Activated CD8-positive, alpha-beta memory T cell treated with anti-CD3 and anti-CD28 coated beads for 24 hours (primary cell): Measurements from ENCODE around the gene SLX9.

Source experiments
- DNase-seq: peaks from one replicate; pipeline ENCODE4 v3.0.0-alpha.2; 2020

SLX9 gene

DNA sequence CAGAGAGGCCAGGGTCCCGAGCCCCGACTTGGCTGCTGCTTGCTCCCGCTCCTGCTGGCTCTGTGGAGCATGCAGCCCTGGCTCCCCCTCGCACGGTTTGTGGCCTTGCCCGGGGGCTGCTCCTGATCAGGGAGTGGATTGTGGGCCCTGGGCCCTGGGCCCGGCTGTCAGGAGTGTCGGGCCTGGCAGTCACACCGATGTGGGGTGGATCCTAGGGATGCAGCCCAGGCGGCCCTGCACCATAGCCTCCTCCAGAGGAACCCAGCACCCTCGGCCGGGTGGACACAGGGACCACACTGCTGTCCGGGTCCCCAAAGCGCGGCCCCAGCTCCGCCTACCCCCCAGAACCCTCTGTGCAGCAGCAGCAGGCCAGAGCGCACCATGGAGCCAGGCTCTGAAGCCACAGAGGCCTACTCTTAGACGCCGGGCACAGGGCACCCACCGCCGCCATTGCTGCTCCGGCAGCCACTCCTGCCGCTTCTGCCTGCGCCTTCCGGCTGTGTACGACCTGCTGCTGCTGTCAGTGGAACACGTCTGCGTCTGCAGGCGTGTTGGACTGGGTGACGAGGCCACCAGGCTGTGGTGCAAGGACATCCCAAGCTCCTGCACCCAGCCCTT, 9.4 kb downstream of the SLX9 start:
- no peak for DNase-seq

DNA sequence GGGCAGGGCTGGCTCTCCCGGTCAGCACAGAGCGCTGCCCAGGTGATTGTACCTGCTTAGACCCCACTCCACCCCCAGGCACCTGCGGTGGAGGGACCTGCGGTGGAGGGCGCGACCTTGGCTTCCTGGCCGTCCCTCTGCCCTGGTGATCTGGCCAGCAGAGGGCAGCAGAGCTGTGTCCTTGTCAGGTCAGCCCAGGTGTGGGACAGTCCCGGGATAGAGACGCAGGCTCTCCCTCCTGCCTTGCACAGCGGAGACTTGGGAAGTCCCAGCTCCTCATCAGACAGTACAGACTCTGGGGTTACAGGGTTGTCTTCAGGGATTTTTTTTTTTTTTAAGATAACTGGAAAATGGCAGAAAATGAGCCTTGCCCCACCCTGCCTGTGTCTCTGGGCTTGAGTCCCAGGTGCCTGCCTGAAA, 10.0 kb downstream of the SLX9 start:
- peak; percentile 93 for DNase-seq

DNA sequence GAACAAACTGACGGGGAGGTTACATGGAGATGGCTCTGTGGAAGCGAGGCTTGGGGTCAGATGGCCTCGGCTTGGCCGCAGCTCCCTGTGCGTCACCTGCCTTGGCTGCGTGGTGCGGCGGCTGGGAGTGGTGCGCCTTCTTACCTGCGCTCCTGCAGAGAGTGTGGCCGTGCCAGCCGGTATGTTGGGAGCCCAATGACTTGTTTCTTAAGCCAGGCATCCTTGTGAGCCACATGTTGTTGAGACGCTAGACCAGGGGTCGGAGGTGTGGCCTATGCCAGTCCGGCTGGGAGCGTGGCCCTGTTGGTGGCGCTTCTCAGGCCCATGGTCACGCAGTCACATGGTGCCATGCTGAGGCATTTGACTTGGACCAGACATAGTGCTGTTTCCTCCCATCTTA, 10.5 kb downstream of the SLX9 start:
- no peak for DNase-seq

DNA sequence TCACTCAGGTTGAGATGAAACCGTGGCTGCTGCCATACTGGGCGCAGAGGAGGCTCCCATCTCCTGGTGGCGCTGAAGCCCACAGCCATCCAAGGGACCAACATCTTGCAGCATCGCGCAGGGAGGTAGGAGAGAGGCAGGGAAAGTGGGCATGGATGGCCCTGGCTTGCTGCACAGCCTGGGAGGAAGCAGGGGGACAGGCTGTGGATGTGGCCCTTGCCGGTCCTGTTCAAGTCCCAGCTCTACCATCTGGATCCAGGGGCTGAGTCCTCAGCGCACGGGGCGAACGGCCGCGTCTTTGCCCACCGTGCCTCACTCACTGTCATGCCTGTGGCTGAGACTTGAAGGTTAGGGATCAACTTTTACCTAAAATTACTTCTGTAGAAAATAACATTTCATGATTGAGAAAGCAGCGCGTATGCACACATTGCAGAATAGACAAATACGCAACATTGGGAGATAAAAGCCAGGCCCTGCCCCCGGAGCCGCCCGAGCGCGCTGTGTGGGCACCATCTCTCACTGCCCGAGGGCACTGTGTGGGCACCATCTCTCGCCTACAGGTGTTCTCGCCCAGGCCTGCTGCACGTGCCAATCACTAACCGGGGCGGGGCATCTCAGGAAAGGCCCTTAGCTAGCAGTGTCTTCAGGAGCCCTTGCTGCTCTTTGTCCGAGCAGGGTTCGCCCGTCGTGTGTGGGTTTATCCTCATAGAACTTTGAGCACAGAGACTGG, 11.5 kb downstream of the SLX9 start:
- no peak for DNase-seq

DNA sequence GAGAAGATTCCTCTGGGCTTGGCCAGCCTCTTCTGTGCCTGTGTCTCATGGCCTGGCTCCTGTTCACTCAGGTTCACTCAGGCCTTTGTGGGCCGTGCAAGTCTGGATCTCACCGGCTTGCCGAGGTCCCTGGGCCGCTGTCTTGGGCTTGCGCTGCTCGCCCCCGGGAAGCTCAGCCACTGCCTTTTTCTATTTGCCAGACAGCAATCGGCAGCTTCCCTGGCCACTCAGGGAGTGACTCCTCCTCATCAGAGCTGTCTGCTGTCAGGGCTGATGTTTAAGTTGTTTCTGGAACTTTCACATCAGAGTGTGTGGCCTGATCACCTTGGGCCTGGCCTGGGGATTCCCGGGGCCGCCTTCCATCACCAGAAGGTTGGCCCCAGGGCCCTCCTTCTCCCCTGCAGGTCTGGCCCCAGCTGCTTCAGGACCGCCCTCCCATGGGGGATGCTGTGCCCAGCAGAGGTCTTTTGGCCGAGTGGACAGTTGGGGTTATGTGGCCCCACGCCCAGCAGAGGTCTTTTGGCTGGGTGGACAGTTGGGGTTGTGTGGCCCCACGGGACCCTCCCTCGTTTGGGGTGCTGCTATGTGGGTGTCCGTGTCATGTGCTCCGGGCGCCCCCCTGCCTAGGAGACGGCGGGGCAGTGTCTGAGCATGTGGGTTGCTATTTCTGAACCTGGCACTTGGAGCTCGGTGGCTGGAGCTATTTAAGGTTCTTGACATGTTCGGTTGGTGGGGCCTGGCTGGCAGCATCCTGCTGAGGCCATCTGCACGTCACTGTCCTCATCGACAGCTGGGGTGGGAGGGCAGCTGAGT, 12.5 kb downstream of the SLX9 start:
- DNase-seq = no peak

DNA sequence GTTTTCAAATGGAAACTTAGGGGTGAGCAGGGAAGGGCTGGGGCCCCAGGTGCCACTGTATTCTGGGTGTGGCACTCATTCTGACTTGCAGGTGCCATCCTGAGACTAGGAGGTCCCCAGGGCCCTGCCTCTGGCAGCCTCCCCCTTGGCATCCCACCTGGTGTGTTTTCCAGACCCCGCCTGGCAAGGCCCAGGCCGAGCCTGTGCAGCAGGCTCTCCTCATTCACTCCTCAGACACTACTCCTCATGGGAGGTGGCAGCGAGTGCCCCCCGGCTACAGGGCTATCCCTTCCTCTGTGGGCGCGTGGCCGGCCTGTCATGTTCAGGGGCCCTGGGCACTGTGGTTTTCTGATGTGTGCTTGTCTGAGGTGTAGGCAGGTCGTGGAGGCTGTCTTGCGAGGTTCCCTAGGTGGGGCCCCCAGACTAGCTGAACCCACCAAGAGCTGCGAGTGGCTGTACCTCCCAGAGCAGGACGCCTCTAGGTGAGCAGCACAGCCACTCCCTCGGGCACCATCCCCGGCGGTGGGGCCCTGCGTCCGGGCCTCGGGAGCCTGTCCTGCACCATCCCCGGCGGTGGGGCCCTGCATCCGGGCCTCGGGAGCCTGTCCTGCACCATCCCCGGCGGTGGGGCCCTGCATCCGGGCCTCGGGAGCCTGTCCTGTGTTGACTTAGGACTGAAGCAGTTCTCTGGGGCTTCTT, 13.2 kb downstream of the SLX9 start:
- no peak for DNase-seq

DNA sequence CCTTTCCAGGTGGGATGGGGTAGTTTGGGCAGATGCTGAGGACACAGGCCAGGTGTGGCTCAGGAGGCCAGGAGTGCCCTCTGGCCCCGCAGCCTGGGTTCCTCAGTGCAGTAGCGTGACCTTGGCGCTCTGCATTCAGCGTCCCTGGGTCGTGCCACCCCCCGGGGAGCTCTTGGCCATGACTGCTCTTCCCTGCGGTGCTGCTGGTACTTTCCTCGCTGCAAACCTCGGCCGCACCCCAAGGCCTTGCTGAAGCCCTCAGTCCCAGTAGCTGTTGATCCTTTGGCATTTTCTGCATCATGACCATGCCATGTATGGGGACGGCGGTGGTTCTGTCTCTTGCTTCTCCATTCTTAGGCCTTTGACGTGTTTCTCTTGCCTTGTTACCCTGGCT, 13.8 kb downstream of the SLX9 start:
- DNase-seq = no peak

DNA sequence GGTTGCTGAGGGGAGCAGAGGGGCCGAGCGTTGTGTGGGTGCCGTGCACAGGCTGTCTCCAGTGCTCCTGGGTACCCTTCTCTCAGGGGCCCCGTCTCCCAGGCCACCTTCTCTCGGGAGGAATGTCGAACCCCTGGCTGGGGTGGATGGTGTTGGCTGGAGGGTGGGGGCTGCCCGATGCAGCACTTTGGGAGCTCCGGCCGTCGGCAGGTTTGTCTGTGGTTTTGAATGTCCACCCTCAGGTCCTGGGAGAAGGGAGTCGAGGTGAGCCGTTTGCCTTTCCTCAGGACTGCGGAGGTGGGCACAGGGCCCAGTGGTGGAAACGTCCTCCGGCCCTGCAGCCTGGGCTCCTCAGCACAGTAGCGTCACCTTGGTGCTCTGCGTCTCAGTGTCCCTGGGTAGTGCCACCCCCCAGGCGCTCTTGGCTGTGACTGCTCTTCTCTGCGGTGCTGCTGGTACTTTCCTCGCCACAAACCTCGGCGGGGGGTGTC, 14.5 kb downstream of the SLX9 start:
- no peak for DNase-seq

DNA sequence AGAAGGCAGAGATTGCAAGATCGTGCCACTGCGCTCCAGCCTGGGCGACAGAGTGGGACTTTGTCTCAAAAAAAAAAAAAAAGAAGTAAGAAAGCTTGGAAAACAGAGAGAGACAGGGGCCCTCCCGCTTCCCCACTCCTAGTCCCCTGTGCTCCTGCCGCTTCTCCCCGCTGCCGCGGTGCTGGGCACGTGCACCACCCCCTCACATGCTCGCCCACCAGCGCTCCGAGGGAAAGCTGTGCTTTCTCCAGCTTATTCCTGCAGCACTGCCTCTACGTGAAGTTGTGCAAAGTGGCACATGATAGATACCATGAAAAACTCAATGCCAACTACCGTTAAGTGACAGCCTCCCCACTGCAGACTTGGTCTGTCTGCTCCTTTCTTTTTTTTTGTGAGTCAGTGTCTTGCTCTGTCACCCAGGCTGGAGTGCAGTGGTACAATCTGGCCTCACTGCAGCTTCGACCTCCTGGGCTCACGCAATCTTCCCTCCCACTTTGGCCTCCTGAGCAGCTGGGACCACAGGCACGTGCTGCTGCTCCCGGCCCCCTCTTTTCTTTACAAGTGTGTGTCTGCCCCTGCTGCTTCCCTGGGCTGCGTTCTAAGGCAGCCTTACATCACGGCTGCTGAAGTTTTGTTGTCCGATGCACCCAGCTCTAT, 15.4 kb downstream of the SLX9 start:
- no peak for DNase-seq

DNA sequence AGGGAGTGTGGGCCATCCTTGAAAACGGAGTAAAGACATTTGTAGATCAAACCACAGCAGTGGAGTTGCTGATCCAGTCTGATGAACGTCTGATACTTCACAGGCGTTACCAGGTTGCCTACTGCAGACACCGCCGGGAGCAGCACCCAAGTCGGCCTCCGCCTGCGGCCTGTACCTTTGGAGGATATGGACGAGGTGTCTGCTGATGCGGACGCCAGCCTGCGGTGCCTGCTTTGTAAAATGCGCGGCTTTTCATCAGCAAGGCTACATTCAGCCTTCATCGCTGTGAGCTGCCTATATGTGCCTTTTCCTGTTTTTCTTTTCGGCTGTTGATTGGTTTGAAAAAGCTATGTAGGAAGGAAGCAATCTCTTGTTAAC, 16.0 kb downstream of the SLX9 start:
- DNase-seq = no peak

DNA sequence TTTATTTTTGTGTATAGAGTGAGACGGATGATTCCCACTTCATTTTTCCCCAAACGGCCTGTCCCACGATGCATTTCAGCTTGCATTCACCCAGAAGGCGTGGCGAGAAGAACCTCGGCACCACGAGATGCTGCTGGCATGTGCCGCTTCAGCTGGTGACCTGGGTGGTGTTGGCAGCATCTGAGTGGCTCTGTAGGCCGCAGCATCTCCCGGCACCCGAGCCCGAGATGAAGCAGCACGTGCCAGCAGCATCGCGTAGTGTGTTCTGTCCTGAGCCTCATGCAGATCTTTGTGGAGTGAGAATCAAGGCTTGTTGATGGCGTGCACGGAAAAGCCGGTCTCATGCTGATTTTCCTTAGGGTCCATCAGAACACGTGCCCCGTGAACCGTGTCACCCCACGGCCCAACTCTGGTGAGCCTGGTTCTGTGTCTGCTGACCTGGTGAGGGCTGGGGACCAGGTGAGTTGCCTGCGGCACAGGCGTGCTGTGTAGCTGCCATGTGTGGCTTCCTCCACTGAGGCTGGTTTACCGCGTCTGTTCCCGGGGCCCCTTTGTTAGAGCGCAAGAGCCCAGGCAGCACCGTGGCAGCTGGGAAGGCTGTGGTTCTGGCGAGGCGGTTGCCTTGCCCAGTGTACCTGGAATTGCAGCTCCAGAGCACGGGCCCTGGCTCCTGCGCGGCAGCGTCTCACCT, 16.7 kb downstream of the SLX9 start:
- no peak for DNase-seq

DNA sequence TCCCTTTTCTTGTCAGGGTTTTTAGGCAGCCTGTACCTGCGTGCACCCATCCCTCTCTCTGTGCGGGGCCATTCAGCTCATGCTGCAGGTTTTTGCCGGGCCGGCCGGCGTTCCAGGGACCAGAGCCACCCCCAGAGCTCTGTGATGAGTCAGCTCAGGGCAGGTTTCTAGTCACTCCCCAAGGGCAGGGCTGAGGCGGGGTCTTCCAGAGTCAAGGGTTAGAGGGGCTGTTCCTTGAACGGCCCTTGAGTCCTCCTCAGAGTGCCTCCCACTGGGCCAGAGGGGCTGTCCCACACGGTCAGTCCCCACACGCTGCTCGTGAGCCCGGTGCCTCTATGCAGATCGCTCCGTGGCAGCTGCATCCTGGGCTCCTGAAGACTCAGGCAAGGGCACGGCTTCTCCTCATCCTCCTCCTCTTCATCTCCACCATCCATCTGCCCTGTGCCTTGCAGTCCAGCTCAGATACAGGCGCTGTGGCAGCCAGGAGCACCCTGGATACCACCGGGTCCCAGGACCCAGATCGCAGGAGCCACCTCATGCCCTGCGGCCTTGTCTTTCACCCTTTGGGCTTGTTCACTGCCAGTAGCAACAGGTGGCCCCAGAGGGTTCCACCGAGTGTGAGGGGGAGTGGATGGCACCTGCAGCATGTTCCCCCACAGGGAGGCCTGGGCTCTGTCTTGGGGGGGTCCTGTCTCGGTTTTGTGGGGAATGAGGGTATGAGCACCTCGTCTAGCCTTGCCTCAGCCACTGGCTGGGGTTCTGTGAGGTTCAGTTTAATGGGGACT, 17.4 kb downstream of the SLX9 start:
- DNase-seq = no peak

DNA sequence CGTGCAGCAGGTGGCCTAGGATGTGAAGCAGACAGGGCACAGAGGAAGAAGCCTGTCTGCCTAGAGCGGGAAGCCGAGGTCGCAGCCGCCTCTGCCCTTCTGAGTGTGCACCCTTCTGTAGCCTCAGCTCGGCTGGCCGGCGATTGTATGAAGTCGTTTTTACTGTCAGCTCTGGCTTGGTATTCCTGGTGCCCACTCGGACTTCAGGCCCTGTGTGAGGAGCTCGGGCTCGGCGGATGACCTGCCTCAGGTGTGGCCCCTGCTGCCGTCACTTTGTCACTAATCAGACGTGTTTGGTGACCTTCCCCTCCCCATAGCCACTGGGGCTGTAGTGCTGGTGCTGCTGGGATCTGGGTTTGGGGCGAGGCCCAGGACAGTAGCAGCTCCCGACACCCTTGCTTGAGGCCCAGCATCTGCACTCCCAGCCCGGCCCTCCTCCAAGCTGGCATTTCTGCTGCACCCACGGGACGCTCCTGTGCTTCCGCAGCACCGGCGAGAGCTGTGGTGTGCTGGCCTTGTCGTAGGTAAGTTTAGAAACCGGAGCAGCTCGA, 18.1 kb downstream of the SLX9 start:
- no peak for DNase-seq

DNA sequence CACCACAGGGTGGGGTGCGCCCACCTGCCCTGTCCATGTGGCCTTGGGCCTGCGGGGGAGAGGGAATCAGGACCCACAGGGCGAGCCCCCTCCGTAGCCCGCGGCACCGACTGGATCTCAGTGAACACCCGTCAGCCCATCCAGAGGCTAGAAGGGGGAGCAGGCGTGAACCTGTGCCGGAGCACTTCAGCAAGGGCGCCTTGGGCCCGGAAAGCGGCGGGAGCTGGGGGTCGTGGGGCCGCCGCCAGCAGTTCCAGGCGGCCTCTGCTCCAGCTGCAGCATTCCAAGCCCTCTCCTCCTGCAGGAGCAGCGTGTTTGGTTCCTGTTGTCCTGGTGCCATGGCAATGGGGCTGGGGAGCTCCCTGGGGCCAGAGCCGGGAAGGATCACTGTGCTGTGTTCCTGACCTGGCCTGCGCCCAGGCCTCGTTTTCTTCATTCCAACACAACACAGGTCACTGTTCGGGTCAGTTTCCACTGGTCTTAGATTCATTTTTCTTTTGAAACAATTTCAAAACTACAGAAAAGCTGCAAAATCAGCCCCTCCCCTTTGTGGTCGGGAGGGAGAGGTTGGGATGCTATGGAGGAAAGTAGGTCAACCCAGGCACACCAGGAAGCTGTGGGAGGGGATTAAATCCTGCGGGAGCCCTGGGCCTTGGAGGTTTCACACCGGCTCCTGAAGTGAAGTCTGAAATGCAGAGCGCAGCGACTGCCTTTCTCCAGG, 18.8 kb downstream of the SLX9 start:
- no peak for DNase-seq

DNA sequence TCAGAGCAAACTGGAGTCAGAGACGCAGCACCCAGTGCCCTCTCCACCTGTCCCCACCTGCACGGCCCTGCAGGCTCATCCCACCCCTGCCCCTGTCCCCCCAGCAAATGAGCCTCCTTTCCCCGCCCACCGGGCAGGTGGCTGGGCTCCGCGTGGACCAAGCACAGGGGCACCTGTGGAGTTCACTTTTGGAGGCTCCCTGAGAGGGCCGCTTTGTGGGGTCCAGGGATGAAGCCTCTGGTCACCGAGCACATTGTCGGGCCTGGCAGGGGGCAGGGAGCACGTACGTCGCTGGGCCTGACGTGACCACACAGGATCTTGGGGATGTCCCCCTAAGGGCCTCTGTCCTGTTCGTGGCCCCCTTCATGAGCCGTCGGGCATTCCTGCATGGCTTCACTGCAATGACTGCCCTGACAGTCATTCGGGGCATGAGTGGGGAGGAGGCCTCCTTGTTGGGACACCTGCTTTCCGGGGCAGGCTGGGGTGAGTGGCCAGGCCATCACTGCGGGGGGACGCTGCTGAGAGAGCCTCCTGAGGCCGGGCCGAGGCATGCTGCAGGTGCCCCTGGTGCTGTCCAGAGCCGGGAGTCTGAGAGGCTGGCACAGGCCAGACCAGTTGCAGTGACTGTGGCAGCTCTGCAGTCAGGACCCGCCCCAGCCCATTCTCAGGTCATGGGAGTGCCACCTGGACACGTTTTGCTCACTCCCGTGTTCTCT, 19.7 kb downstream of the SLX9 start:
- DNase-seq = no peak

DNA sequence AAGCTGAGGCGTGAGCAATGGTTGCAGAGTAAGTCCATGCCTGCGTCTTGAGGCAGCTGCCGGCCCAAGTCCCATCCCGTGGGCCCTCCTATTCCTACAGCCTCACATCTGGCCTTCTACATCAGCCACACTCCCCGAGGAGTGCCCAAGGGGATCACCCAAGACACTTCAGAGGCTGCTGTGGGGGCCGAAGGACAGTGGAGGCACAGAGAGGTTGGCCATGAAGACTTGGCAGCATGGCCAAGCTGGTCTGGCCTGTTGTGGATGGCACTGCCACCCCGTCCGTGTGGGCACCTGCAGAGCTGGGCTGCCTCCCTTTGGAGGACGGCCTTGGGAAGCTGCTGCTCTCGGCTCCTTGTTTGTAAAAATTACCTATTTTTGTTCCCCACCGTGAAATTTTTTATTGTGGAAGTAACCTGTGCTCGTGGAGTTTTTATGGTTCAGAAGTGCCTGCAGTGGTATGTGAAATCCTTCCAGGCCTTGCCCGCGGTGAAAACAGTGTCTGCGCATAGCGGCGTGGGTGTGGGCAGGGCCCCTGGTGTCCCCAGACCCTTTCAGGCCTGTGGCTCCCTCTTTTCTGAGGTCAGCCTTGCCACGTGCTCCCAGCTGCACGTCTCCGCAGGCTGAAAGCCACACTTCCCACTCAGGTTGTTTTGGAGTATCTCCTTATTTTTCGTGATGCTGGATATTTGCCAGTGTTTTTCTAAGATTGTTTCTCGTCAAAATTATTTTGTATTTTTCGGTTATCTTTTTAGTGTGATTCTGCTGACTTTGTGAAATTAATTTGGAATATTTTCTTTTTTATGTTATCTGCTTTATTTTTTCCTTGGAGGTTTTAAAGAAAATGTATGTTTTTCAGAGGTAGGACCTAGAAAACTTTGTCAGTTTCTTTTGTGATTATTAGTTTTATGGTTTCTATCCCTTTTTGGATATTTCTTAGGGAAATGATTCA, 20.6 kb downstream of the SLX9 start:
- DNase-seq = no peak

DNA sequence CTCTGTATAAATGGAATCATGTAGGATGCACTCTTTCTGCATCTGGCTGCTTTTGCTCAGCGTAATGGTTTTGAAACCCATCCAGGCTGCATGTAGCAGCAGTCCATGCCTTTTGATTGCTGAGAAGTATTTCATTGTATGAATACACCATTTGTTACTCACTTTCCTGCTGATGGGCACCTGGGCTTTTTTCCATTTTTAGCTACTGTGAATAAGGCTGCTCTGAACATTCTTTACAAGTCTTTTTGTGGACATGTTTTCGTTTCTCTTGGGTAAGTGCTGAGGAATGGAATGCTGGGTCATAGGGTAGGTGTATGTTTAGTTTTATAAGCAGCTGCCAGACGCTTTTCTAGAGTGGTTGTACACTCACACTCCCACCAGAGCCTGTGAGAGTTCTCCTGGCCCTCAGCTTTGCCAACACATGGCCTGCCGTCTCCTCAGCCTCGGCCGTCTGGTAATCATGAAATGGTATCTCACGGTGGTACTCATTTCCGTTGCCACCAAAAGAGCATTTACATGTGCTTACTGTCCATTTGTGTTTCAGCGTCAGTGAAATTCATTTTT, 22.7 kb downstream of the SLX9 start:
- DNase-seq = no peak

DNA sequence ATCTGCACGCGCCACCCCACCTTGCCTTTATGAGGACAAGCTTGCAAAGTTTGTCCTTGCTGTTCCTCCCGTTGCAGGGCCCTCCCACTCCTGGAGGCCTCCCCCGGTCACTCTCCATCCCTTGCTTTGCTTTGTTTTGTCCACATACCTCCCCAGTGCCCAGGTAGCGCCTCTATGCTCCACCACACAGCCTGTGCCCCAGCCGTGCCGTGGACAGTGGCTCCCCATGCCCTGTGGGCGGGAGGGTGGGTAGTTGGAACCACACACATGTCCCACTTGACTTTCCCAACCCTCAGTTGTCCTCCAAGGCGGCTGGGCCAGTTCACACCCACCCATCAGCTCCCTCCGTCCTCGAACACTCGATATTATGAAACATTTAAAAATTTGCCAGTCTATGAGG, 24.6 kb downstream of the SLX9 start:
- DNase-seq = no peak
